Activated T-helper 1 cell treated with Interleukin-2 at 50 U/mL for 16 hours (primary cell): ENCODE measurements around the gene PRAMEF8.
"Not testable (repeated sequence)": the region's sequence is repeated elsewhere in the genome, so short reads cannot be mapped to it uniquely, and the experiment has no call there.

Experiments
- DNase-seq: peaks from one replicate; pipeline ENCODE4 v3.0.0-alpha.2; 2020; ENCODE audit warnings: low read depth

The PRAMEF8 gene

GRCh38 chr1:13285037-13285436, at the start of gene PRAMEF8:
TSS of gene PRAMEF8 (minus strand) at chr1:13285137. CDS start at chr1:13284091, 1,046 bp downstream.
- DNase-seq = not testable (repeated sequence)

GRCh38 chr1:13315281-13315680, 30.3 kb upstream of the PRAMEF8 start, which contains the start of gene PRAMEF15:
TSS of gene PRAMEF15 (plus strand) at chr1:13315581. CDS start at chr1:13318408, 2,827 bp downstream.
- DNase-seq = not testable (repeated sequence)

- not testable (repeated sequence) for DNase-seq
Measured at GRCh38 chr1:13303239-13303638, 18.3 kb upstream of the PRAMEF8 start, which contains the start of gene PRAMEF33. TSS of gene PRAMEF33 (plus strand) at chr1:13303539. CDS start at chr1:13305955, 2,416 bp downstream.

GRCh38 chr1:13302197-13302596, 17.3 kb upstream of the PRAMEF8 start:
- not testable (repeated sequence) for DNase-seq

- DNase-seq = not testable (repeated sequence)
Measured at GRCh38 chr1:13298699-13299098, 13.8 kb upstream of the PRAMEF8 start.

DNA sequence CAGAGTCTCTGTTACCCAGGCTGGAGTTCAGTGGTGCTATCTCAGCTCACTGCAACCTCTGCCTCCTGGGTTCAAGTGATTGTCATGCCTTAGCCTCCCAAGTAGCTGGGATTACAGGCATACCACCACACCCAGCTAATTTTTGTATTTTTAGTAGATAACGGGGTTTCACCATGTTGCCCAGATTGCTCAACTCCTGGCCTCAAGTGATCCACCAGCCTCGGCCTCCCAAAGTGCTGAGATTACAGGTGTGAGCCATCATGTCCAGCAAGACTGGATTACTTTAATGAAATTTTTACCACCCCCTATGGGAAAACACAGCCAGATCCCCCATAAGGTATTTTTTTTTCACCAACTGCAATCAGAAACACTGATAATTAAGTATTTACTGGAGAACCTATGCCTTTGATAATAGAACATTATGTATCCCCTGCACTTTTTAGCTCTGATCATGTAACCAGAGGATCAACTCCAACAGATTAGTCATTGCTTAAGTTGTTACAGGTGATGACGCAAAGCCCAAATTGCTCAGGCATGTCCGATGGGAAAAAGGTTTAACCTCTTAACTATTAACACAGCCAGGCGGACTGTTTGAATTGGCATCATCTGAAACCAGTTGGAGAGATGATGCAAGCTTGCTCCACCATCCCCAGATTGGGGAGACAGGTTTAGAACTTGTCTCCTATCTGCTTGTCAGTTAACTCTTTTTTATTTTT, 12.4 kb upstream of the PRAMEF8 start:
- not testable (repeated sequence) for DNase-seq

DNA sequence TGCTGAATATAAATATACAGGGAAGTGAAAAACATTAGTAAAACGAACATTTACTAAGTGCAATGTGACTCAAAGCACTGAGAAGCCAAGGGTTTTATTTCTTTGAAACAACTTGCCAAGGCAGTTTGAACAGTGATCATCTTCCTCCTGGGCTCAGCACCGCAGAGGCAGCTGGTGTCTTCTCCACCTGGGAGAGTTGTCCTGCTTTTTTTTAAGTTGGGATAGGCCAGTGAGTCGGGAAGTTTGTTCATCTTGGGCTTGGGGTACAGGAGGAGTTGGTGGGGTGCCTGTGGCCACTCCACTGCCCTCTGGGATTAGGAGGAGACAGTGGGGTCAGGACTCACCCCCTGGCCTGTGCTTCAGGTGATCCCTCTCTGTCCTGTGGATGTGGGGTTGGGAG, 4.1 kb upstream of the PRAMEF8 start:
- not testable (repeated sequence) for DNase-seq

DNA sequence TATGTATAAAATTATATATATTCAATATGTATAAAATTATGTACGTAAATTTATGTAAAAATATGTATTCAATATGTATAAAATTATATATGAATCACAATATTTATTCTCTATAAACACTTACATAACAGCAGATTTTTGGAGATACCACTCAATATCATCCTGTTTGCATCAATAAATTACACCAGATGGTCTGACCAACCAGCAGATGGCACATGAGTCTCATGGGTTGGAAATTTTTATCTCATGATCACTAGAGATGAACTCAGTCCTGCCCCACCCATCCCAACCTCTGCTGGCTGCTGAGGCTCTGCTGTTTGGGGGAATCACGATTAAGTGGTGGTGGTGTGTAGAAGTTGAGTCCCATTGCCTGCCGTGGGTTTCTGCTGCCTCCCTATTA, 5.3 kb downstream of the PRAMEF8 start:
- DNase-seq = not testable (repeated sequence)

DNA sequence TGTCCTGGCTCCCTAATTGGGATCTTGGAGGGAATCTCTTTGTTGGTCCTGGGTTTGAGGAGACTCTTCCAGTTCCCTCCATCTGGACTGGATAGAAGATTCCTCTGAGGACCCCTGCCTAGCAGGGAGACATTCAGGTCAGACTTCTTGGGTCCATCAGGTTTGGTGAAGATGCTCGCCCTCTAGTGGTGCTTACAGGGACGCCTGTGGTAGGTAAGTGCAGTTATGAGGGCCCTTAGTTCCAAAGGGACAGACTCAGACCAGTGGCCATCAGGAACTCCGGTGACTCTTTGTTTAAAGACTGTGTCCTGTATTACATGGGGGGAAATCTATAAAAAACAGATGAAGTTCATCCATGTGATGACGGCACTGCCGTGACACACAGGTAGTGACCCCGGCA, 7.9 kb downstream of the PRAMEF8 start:
- not testable (repeated sequence) for DNase-seq

DNA sequence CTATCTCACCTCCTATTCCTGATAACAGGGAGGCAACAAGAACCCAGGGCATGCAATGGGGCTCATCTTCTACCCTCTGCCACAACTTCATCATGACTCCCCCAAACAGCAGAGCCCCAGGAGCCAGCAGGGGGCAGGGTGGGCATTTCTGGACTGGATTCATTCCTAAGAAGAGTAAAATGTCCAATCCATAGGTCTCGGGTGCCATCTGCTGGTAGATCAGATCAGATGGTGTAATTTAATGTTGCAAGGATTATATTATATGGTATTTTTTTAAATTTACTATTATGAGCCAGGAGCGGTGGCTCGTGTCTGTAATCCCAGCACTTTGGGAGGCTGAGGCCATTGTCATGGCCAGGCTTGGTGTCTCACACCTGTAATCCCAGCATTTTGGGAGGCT, 19.8 kb downstream of the PRAMEF8 start:
- not testable (repeated sequence) for DNase-seq

DNA sequence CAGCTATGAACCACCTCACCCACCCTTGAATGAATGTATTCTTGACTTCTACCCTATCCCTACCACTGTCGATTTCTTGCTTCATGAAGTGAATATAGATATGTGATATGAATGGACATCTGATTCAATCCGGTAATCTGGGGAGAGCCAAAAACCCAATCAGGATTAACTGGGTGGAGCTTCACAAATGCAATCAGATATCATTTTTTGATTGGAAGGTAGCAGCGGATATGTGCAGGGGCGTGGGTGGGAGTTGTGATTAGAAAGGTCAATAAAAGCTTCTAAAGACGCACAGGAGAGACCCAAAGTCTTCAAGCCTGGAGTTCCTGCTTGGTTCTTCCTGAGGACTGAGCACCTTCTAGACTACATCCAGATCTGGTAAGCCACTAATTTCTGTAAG, 31.0 kb downstream of the PRAMEF8 start, which contains the start of gene PRAMEF5:
TSS of gene PRAMEF5 (plus strand) at position 301 of the 400 bp plus-strand sequence. CDS start 5,071 bp downstream, outside the sequence.
- DNase-seq = not testable (repeated sequence)

DNA sequence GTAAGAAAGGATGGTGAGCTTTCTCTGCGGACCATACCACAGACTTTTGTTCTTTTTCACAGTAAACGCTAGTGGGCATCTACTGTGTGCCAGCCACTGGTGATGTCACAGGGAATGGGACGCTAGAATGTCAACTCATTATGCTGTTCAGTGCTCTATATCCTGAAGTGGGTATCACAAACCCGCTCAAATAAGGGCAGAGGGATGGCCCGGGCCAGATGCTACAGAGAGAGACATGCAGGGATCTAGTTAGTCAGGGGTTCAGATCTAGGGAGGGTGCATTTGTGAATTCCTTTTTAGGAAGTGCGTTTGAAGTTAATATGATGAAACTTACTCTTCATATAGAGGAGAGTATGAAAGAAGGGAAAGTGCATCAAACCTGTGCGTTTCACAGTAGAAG, 37.8 kb downstream of the PRAMEF8 start:
- DNase-seq = not testable (repeated sequence)

- not testable (repeated sequence) for DNase-seq
Measured at GRCh38 chr1:13246554-13246871, 38.4 kb downstream of the PRAMEF8 start.

- not testable (repeated sequence) for DNase-seq
Measured at GRCh38 chr1:13245841-13246553, 38.9 kb downstream of the PRAMEF8 start.

- DNase-seq = not testable (repeated sequence)
Measured at GRCh38 chr1:13243536-13244263, 41.2 kb downstream of the PRAMEF8 start.

DNA sequence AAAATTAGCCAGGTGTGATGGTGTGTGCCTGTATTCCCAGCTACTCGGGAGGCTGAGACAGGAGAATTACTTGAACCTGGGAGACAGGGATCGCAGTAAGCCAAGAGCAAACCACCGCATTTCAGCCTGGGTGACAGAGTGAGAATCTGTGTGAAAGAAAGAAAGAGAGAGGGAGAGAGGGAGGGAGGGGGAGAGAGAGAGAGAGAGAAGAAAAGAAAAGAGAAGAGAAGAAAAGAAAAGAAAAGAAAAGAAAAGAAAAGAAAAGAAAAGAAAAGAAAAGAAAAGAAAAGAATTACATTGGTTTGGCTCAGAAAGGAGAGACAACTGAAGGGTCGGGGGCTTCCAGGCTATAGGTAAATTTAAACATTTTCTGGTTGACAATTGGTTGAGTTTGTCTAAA, 45.3 kb downstream of the PRAMEF8 start:
- DNase-seq = not testable (repeated sequence)

GRCh38 chr1:13237572-13237971, 47.4 kb downstream of the PRAMEF8 start:
- DNase-seq = not testable (repeated sequence)

DNA sequence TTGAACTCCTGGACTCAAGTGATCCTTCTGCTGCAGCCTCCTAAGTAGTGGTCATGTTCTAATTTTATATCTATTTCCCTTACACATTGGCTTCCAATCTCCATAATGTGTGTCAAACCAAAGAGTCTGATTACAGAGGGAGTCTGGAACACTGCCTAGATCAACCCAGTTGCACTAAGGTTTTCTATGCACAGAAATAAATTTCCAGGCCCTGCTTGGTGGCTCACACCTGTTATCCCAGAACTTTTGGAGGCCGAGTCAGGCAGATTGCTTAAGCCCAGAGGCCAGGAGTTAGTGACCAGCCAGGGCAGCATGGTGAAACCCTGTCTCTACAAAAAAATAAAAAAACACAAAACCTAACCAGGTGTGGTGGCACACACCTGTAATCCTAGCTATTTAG, 50.9 kb downstream of the PRAMEF8 start:
- DNase-seq = not testable (repeated sequence)

DNA sequence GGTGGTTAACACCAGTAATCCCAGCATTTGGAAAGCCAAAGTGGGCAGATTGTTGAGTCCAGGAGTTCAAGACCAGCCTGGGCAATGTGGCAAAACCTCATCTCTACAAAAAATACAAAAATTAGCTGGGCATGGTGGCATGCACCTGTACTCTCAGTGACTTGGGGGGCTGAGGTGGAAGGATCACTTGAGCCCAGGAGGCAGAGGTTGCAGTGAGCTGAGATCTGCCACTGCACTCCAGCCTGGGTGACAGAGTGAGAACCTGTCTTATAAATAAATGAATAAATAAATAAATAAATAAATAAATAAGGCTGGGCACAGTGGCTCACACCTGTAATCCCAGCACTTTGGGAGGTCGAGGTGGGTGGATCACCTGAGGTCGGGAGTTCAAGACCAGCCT, 52.9 kb downstream of the PRAMEF8 start:
- not testable (repeated sequence) for DNase-seq
